PC-9 (cell line): ENCODE measurements around the gene KRTAP10-7.
"Not testable (repeated sequence)": the region's sequence is repeated elsewhere in the genome, so short reads cannot be mapped to it uniquely, and the experiment has no call there.

Experiments used
- EZH2 ChIP-seq: fragments of 200-600 bp; sonication (generic); IDR thresholded peaks from 2 replicates; pipeline ENCODE4 v1.8.0; 2017; ENCODE audit warnings: antibody characterized with exemption, low read depth
- TF ChIP-seq, protein P1 (sequence below): fragments of 200-600 bp; sonication (generic); conservative IDR thresholded peaks from 2 replicates; pipeline ENCODE4 v1.6.1; 2017; ENCODE audit warnings: mixed run types, antibody characterized with exemption, mild to moderate bottlenecking, moderate library complexity

DNA sequence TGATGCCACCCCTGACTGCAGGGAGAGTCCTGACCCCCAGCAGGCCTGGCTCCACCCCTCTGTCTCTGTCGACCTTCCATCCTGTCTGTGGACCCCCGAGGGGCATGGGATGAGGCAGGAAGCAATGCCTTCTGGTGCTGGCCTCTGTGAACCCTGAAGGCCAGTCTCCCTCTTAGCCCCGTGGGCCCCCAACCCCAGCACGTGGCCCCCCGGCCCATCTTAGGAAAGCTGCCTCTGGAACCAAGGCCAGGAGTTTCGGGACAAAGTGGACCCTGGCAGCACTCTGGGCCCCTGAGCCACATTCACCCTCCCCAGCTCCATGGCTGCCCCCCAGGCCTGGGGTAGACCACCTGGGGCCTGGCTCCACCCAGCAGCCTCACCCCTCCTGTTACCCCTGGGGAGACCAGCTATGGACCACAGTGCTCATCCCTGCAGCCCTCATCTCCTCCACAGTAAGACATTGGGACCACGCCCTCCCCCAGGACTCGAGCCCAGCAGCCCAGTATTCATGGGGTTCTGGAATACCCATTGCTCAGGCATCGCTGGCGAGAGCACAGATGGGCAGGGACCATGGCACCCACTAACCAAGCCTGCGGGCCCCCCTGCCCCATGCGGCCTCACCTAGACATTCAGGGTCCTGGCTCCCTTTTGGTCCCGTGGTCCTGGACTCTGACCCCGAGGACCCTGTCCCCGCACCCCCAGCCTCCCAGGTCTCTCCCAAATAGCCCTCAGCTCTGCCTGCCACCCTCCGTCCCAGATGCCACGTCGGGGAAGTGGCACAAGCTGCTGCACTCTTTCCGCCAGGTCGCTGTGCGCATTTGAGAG, 38.3 kb downstream of the KRTAP10-7 start:
- TF ChIP-seq, protein P1, sequence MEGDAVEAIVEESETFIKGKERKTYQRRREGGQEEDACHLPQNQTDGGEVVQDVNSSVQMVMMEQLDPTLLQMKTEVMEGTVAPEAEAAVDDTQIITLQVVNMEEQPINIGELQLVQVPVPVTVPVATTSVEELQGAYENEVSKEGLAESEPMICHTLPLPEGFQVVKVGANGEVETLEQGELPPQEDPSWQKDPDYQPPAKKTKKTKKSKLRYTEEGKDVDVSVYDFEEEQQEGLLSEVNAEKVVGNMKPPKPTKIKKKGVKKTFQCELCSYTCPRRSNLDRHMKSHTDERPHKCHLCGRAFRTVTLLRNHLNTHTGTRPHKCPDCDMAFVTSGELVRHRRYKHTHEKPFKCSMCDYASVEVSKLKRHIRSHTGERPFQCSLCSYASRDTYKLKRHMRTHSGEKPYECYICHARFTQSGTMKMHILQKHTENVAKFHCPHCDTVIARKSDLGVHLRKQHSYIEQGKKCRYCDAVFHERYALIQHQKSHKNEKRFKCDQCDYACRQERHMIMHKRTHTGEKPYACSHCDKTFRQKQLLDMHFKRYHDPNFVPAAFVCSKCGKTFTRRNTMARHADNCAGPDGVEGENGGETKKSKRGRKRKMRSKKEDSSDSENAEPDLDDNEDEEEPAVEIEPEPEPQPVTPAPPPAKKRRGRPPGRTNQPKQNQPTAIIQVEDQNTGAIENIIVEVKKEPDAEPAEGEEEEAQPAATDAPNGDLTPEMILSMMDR, result not testable (repeated sequence)
- not testable (repeated sequence) for TF ChIP-seq EZH2
